Gastrocnemius medialis (tissue), 4 donors: ENCODE data around the gene TIGD1. TPM values are rescaled to one million over a fixed set of nuclear protein-coding genes. Genes with fewer than 3 reads are reported as not detected.
A peak's percentile ranks its signal among the peaks of the same experiment; 100 is the strongest.

Experiments used
- ATAC-seq, 2 donors: fragments of 150-250 bp; one replicate each; pipeline ENCODE4 v1.9.1; 2016
- DNase-seq, 2 donors: peaks; one replicate each; pipeline ENCODE4 v3.0.0-alpha.2; 2019
- H3K27ac ChIP-seq, 4 donors: fragments of 200-600 bp; sonication (generic); 1 replicate in 1 of 4; 2 replicates in 3 of 4; pipeline ENCODE4 v1.5.1; 2016 to 2018; ENCODE audit warnings: mild to moderate bottlenecking in 2 of 4, moderate library complexity in 1 of 4
- H3K27me3 ChIP-seq, 3 donors: fragments of 200-600 bp; sonication (generic) in 2 of 3; 1 replicate in 1 of 3; 2 replicates in 2 of 3; pipeline versions ENCODE4 v1.5.1 to v1.6.0; 2016 to 2019; ENCODE audit warnings: mild to moderate bottlenecking in 1 of 3, moderate library complexity in 1 of 3
- H3K36me3 ChIP-seq, 2 donors: fragments of 200-600 bp; sonication (generic) in 1 of 2; one replicate each; pipeline ENCODE4 v1.5.1; 2017 to 2018
- H3K4me1 ChIP-seq, 2 donors: fragments of 200-600 bp; sonication (generic) in 1 of 2; one replicate each; pipeline ENCODE4 v1.5.1; 2016 to 2017; ENCODE audit warnings: mild to moderate bottlenecking in 2 of 2
- H3K4me3 ChIP-seq, 4 donors: fragments of 200-600 bp; sonication (generic) in 3 of 4; 1 replicate in 1 of 4; 2 replicates in 3 of 4; pipeline ENCODE4 v1.5.1; 2016 to 2019; ENCODE audit warnings: mild to moderate bottlenecking in 2 of 4
- H3K9me3 ChIP-seq, 3 donors: fragments of 200-600 bp; sonication (generic) in 2 of 3; 1 replicate in 1 of 3; 2 replicates in 2 of 3; pipeline ENCODE4 v1.5.1; 2016 to 2019
- CTCF ChIP-seq, 5 experiments: fragments of 450-650 bp in 3 of 5; fragments of 200-600 bp in 2 of 5; sonication (generic) in 2 of 5; IDR thresholded peaks in 4 of 5; conservative IDR thresholded peaks in 1 of 5; 1 replicate in 4 of 5; 2 replicates in 1 of 5; pipeline ENCODE4 v1.5.1; 2016 to 2019; ENCODE audit warnings: antibody characterized with exemption in 5 of 5, mild to moderate bottlenecking in 3 of 5, moderate library complexity in 3 of 5
- POLR2A ChIP-seq, 2 donors: fragments of 450-650 bp; IDR thresholded peaks; one replicate each; pipeline ENCODE4 v1.6.1; 2017; ENCODE audit warnings: antibody characterized with exemption in 2 of 2, mild to moderate bottlenecking in 2 of 2, moderate library complexity in 2 of 2
- in situ Hi-C, 4 donors: fragments of 200-750 bp; cut with MboI; loops; one replicate each; pipeline versions ENCODE4 v1.15.0 to v1.8.0; 2017; ENCODE audit warnings: low sequenced_read_pairs in 4 of 4
- intact Hi-C: fragments of 100-400 bp; cut with DNase I; formaldehyde crosslinking; loops from one replicate; pipeline ENCODE4 v1.15.1; 2023; ENCODE audit warnings: low total_unique reads
- total RNA-seq, 4 donors: library from RNA; depleted of rRNA; stranded (reverse); fragments of >200 nt; gene quantifications; one replicate each; pipeline versions ENCODE4 v1.1.0 to v1.2.3, GENCODE V29; 2016

The TIGD1 gene
- total RNA-seq, 4 donors from 2014 or later: 1.4 to 3.0 (median 2.1) TPM

- peak overlapping the region in 1 of 4 donors; percentile 93 for H3K27ac ChIP-seq
- peaks cover 18 to 34% of the 10 kb centered on the region in 2 donors for H3K4me1 ChIP-seq
- ATAC-seq (peak; percentile 12 to 18), DNase-seq (peak in 1 of 2 donors; percentile 44)
- no peaks in the 10 kb centered on the region for H3K36me3 ChIP-seq
- H3K27me3 ChIP-seq: peaks cover 0 to 7% (median 0%) of the 10 kb centered on the region in 3 donors
- H3K4me3 ChIP-seq: peak overlapping the region; percentile 27 to 49 (median 38)
- in situ Hi-C loops (loop anchor here in 1 of 4 donors (25.0 kb wide), 1 partner anchor 610 kb away; no protein-coding TSS in a partner anchor), intact Hi-C loops (loop anchor here (1.0 to 10.0 kb wide), 3 partner anchors 76 to 597 kb away; no protein-coding TSS in a partner anchor)
- TF ChIP-seq POLR2A (IDR thresholded peaks at IDR 0.05) (no peak), CTCF (IDR thresholded peaks at IDR 0.05 in 4 of 5, conservative IDR thresholded peaks at IDR 0.05 in 1 of 5) (peak in 4 of 5 experiments; percentile 85 to 97 (median 96))
- H3K9me3 ChIP-seq: no peaks in the 10 kb centered on the region
Observed at GRCh38 chr2:232521959-232522622, 28.3 kb downstream of the TIGD1 start.

- TF ChIP-seq POLR2A (IDR thresholded peaks at IDR 0.05) (no peak), CTCF (IDR thresholded peaks at IDR 0.05 in 4 of 5, conservative IDR thresholded peaks at IDR 0.05 in 1 of 5) (no peak)
- Histone ChIP-seq H3K4me3 (no peak overlapping the region), H3K4me1 (peaks cover 13 to 30% of the 10 kb centered on the region in 2 donors), H3K27ac (no peak overlapping the region), H3K36me3 (no peaks in the 10 kb centered on the region), H3K27me3 (peaks cover 0 to 7% (median 0%) of the 10 kb centered on the region in 3 donors), H3K9me3 (no peaks in the 10 kb centered on the region)
- DNase-seq (no peak), ATAC-seq (no peak)
- intact Hi-C loops (loop anchor here (10.0 kb wide), 1 partner anchor 206 kb away; no protein-coding TSS in a partner anchor), in situ Hi-C loops (loop anchor here in 1 of 4 donors (25.0 kb wide), 1 partner anchor 609 kb away; no protein-coding TSS in a partner anchor)
Observed at GRCh38 chr2:232521098-232521497, 29.3 kb downstream of the TIGD1 start.

GRCh38 chr2:232520489-232520888 is 29.9 kb downstream of the TIGD1 start:
- TF ChIP-seq CTCF (IDR thresholded peaks at IDR 0.05 in 4 of 5, conservative IDR thresholded peaks at IDR 0.05 in 1 of 5): no peak
- no peak for TF ChIP-seq POLR2A (IDR thresholded peaks at IDR 0.05)
- Histone ChIP-seq H3K9me3 (no peaks in the 10 kb centered on the region), H3K4me1 (peaks cover 17 to 26% of the 10 kb centered on the region in 2 donors), H3K4me3 (no peak overlapping the region), H3K27ac (no peak overlapping the region), H3K27me3 (peaks cover 0 to 7% (median 0%) of the 10 kb centered on the region in 3 donors), H3K36me3 (no peaks in the 10 kb centered on the region)
- ATAC-seq (no peak), DNase-seq (no peak)
- intact Hi-C loops: loop anchor here (10.0 kb wide), 1 partner anchor 206 kb away; no protein-coding TSS in a partner anchor
- in situ Hi-C loops: loop anchor here in 1 of 4 donors (25.0 kb wide), 1 partner anchor 608 kb away; no protein-coding TSS in a partner anchor

- no peak within 1 kb of the TSS for H3K27ac ChIP-seq
- intact Hi-C loops (loop anchor here (10.0 kb wide), 1 partner anchor 205 kb away; no protein-coding TSS in a partner anchor), in situ Hi-C loops (loop anchor here in 2 of 4 donors (10.0 to 25.0 kb wide), 2 partner anchors 65 to 608 kb away; partner anchors contain the start of gene ALPI (in 1 of the 2))
- no peak for TF ChIP-seq POLR2A (IDR thresholded peaks at IDR 0.05)
- TF ChIP-seq CTCF (IDR thresholded peaks at IDR 0.05 in 4 of 5, conservative IDR thresholded peaks at IDR 0.05 in 1 of 5): no peak
- H3K36me3 ChIP-seq: no peaks in the 10 kb centered on the region
- H3K9me3 ChIP-seq: no peaks in the 10 kb centered on the region
- H3K4me3 ChIP-seq: no peak within 1 kb of the TSS
- ATAC-seq (no peak), DNase-seq (no peak)
- H3K27me3 ChIP-seq: peaks cover 0 to 7% (median 0%) of the 10 kb centered on the region in 3 donors
- peaks cover 19 to 26% of the 10 kb centered on the region in 2 donors for H3K4me1 ChIP-seq
Observed at GRCh38 chr2:232519581-232520438, 30.5 kb downstream of the TIGD1 start, which contains the start of gene PRSS56. Gene PRSS56, plus strand, starts transcription at chr2:232520388. Its CDS starts 211 bp downstream, at chr2:232520599.
